Stimulated activated CD4-positive, alpha-beta T cell treated with anti-CD3 and anti-CD28 coated beads, Interleukin-2, amount 100 ng/mL, for 24 hours (primary cell): ENCODE measurements around the gene BCS1L.

ENCODE experiments used
- DNase-seq, 2 donors: peaks; one replicate each; pipeline ENCODE4 v3.0.0-alpha.2; 2020

BCS1L gene

GRCh38 chr2:218659258-218659987 is at the start of gene BCS1L, which contains the start of gene ZNF142:
TSS of gene BCS1L (plus strand) at chr2:218659683. CDS start at chr2:218660988, 1,305 bp downstream.
TSS of gene ZNF142 (minus strand) at chr2:218659623. CDS start at chr2:218656429, 3,194 bp downstream.
- DNase-seq, result peak; percentile 97

GRCh38 chr2:218615868-218616315 is 43.6 kb upstream of the BCS1L start:
- no peak for DNase-seq

- no peak for DNase-seq
Measured at GRCh38 chr2:218618102-218618860, 41.2 kb upstream of the BCS1L start.

GRCh38 chr2:218621007-218621406 is 38.5 kb upstream of the BCS1L start:
- DNase-seq, result no peak

GRCh38 chr2:218622606-218623365 is 36.7 kb upstream of the BCS1L start:
- DNase-seq, result no peak

- DNase-seq, result no peak
Measured at GRCh38 chr2:218623366-218623705, 36.1 kb upstream of the BCS1L start.

- no peak for DNase-seq
Measured at GRCh38 chr2:218626369-218626768, 33.1 kb upstream of the BCS1L start.

- no peak for DNase-seq
Measured at GRCh38 chr2:218627939-218628338, 31.5 kb upstream of the BCS1L start.

GRCh38 chr2:218631837-218632236 is 27.6 kb upstream of the BCS1L start:
- DNase-seq, result no peak

- no peak for DNase-seq
Measured at GRCh38 chr2:218635719-218636118, 23.8 kb upstream of the BCS1L start.

GRCh38 chr2:218638372-218638771 is 21.1 kb upstream of the BCS1L start:
- DNase-seq, result no peak

- no peak for DNase-seq
Measured at GRCh38 chr2:218642121-218642656, 17.3 kb upstream of the BCS1L start.

GRCh38 chr2:218642786-218643185 is 16.7 kb upstream of the BCS1L start:
- DNase-seq, result no peak

- DNase-seq, result no peak
Measured at GRCh38 chr2:218643751-218644310, 15.7 kb upstream of the BCS1L start.

- DNase-seq, result no peak
Measured at GRCh38 chr2:218644721-218645120, 14.8 kb upstream of the BCS1L start.

- no peak for DNase-seq
Measured at GRCh38 chr2:218645126-218645525, 14.4 kb upstream of the BCS1L start.

GRCh38 chr2:218648088-218648786 is 11.2 kb upstream of the BCS1L start:
- peak; percentile 51 to 57 for DNase-seq

GRCh38 chr2:218648787-218649100 is 10.7 kb upstream of the BCS1L start:
- DNase-seq, result no peak

- no peak for DNase-seq
Measured at GRCh38 chr2:218655751-218656150, 3.7 kb upstream of the BCS1L start.

- peak; percentile 41 to 61 for DNase-seq
Measured at GRCh38 chr2:218658671-218659257, 719 bp upstream of the BCS1L start.

GRCh38 chr2:218659988-218660358 is 490 bp downstream of the BCS1L start:
- no peak for DNase-seq

GRCh38 chr2:218662377-218662776 is 2.9 kb downstream of the BCS1L start:
- DNase-seq, result no peak
